Measurements from ENCODE around the gene OR14C36. TPM values are rescaled to one million over a fixed set of nuclear protein-coding genes. Genes with fewer than 3 reads are reported as not detected.

OR14C36 gene
- total and polyA plus RNA-seq, 9 of the 15 experiments (the other 6 are each of a cell fraction or from before 2014, with no cell fraction given): not detected

DNA sequence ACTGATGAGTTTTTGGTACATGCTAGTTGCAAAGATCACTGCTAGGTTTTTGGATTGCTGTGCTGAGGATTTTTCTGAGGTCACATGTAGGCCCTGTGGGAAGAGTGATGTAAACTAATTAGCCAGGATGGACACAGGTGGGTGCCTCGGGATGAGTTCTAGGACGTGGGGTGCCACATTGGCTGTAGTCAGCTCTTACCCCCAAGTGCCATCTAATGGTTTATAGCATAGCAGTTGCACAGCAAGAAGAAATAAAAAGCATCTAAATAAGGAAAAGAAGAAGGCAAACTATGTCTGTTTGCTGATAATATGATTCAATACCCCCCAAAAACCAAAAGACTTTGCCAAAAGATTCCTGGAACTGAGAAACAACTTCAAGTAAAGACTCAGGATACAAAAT lies 44.5 kb downstream of the OR14C36 start (continued):
- no peak for TF ChIP-seq CTCF (IDR thresholded peaks at IDR 0.05 in 2 of 3, conservative IDR thresholded peaks at IDR 0.05 in 1 of 3; ENCODE audit: insufficient read depth in 2 of 3, low read depth in 1 of 3, low read length in 3 of 3)
- no peak for TF ChIP-seq ZNF217 (CRISPR knock-in tag; IDR thresholded peaks at IDR 0.05)
- no peak for TF ChIP-seq ZNF668 (CRISPR knock-in tag; IDR thresholded peaks at IDR 0.05)
- TF ChIP-seq MIER1 (IDR thresholded peaks at IDR 0.05; ENCODE audit: low read depth): no peak
- no peak for TF ChIP-seq BRF2 (IDR thresholded peaks at IDR 0.05; ENCODE audit: borderline replicate concordance, insufficient read depth, insufficient read length)
- no peak for TF ChIP-seq MED1 (CRISPR knock-in tag; IDR thresholded peaks at IDR 0.05; ENCODE audit: borderline replicate concordance)
- TF ChIP-seq ZNF316 (IDR thresholded peaks at IDR 0.05): no peak
- no peak for TF ChIP-seq TSC22D4 (tag; IDR thresholded peaks at IDR 0.05)
- no peak for TF ChIP-seq SRF (CRISPR knock-in tag; IDR thresholded peaks at IDR 0.05)

Other genes starting within 250 kb of the OR14C36 start
Only the 7 nearest of the 17 such genes appear.
- gene OR2T33, start 70.8 kb upstream of the OR14C36 start, total RNA-seq (2014; rRNA removed): 0.20 and 0.41 TPM in 2 replicates
- not detected in 2 replicates for gene OR2T33, start 70.8 kb upstream of the OR14C36 start, total RNA-seq (2014; rRNA removed; fragmentation: Illumina TruSeq; extraction: Trizol)
- not detected in 2 replicates for gene OR2T33, start 70.8 kb upstream of the OR14C36 start, total RNA-seq (2015; rRNA removed; fragmentation: Illumina TruSeq; extraction: Trizol)
- 0.27 TPM in 1 of 2 replicates, not detected in the other for gene OR2T33, start 70.8 kb upstream of the OR14C36 start, total RNA-seq (2021)
- gene OR2T33, start 70.8 kb upstream of the OR14C36 start, polyA plus RNA-seq (2011; rRNA removed): 0.11 TPM in 1 of 2 replicates, not detected in the other
- not detected in 2 replicates for gene OR2T33, start 70.8 kb upstream of the OR14C36 start, polyA plus RNA-seq (2014; fragmentation: Illumina TruSeq; extraction: Trizol)
- under 1 TPM in 1 of 2 experiments, not detected in 1; 0.06 TPM for gene OR2T33, start 70.8 kb upstream of the OR14C36 start, polyA plus RNA-seq (2014; fragmentation: Nextera tagmentation; extraction: Ambion mirVana)
- gene OR2T33, start 70.8 kb upstream of the OR14C36 start, polyA plus RNA-seq (2014; rRNA removed): not detected in 2 replicates
- not detected in 2 replicates for gene OR2T12, start 45.4 kb upstream of the OR14C36 start, total RNA-seq (2014; rRNA removed)
- not detected in 2 replicates for gene OR2T12, start 45.4 kb upstream of the OR14C36 start, total RNA-seq (2014; rRNA removed; fragmentation: Illumina TruSeq; extraction: Trizol)
- gene OR2T12, start 45.4 kb upstream of the OR14C36 start, total RNA-seq (2015; rRNA removed; fragmentation: Illumina TruSeq; extraction: Trizol): not detected in 2 replicates
- not detected in 2 replicates for gene OR2T12, start 45.4 kb upstream of the OR14C36 start, total RNA-seq (2021)
- gene OR2T12, start 45.4 kb upstream of the OR14C36 start, polyA plus RNA-seq (2011; rRNA removed): 0.01 and 0.30 TPM in 2 replicates
- not detected in 2 replicates for gene OR2T12, start 45.4 kb upstream of the OR14C36 start, polyA plus RNA-seq (2014; fragmentation: Illumina TruSeq; extraction: Trizol)
- not detected for gene OR2T12, start 45.4 kb upstream of the OR14C36 start, polyA plus RNA-seq (2014; fragmentation: Nextera tagmentation; extraction: Ambion mirVana)
- not detected in 2 replicates for gene OR2T12, start 45.4 kb upstream of the OR14C36 start, polyA plus RNA-seq (2014; rRNA removed)
- not detected in 2 replicates for gene OR2M7, start 24.2 kb upstream of the OR14C36 start, total RNA-seq (2014; rRNA removed)
- gene OR2M7, start 24.2 kb upstream of the OR14C36 start, total RNA-seq (2014; rRNA removed; fragmentation: Illumina TruSeq; extraction: Trizol): not detected in 2 replicates
- gene OR2M7, start 24.2 kb upstream of the OR14C36 start, total RNA-seq (2015; rRNA removed; fragmentation: Illumina TruSeq; extraction: Trizol): not detected in 2 replicates
- not detected in 2 replicates for gene OR2M7, start 24.2 kb upstream of the OR14C36 start, total RNA-seq (2021)
- 0.11 TPM in 1 of 2 replicates, not detected in the other for gene OR2M7, start 24.2 kb upstream of the OR14C36 start, polyA plus RNA-seq (2011; rRNA removed)
- not detected in 2 replicates for gene OR2M7, start 24.2 kb upstream of the OR14C36 start, polyA plus RNA-seq (2014; fragmentation: Illumina TruSeq; extraction: Trizol)
- not detected for gene OR2M7, start 24.2 kb upstream of the OR14C36 start, polyA plus RNA-seq (2014; fragmentation: Nextera tagmentation; extraction: Ambion mirVana)
- not detected in 2 replicates for gene OR2M7, start 24.2 kb upstream of the OR14C36 start, polyA plus RNA-seq (2014; rRNA removed)
- not detected in 2 replicates for gene OR2T4, start 12.9 kb downstream of the OR14C36 start, total RNA-seq (2014; rRNA removed)
- not detected in 2 replicates for gene OR2T4, start 12.9 kb downstream of the OR14C36 start, total RNA-seq (2014; rRNA removed; fragmentation: Illumina TruSeq; extraction: Trizol)
- not detected in 2 replicates for gene OR2T4, start 12.9 kb downstream of the OR14C36 start, total RNA-seq (2015; rRNA removed; fragmentation: Illumina TruSeq; extraction: Trizol)
- not detected in 2 replicates for gene OR2T4, start 12.9 kb downstream of the OR14C36 start, total RNA-seq (2021)
- gene OR2T4, start 12.9 kb downstream of the OR14C36 start, polyA plus RNA-seq (2011; rRNA removed): 0.39 TPM in 1 of 2 replicates, not detected in the other
- gene OR2T4, start 12.9 kb downstream of the OR14C36 start, polyA plus RNA-seq (2014; fragmentation: Illumina TruSeq; extraction: Trizol): not detected in 2 replicates
- gene OR2T4, start 12.9 kb downstream of the OR14C36 start, polyA plus RNA-seq (2014; fragmentation: Nextera tagmentation; extraction: Ambion mirVana): not detected
- not detected in 2 replicates for gene OR2T4, start 12.9 kb downstream of the OR14C36 start, polyA plus RNA-seq (2014; rRNA removed)
- gene OR2T6, start 27.0 kb downstream of the OR14C36 start, total RNA-seq (2014; rRNA removed): not detected in 2 replicates
- not detected in 2 replicates for gene OR2T6, start 27.0 kb downstream of the OR14C36 start, total RNA-seq (2014; rRNA removed; fragmentation: Illumina TruSeq; extraction: Trizol)
- not detected in 2 replicates for gene OR2T6, start 27.0 kb downstream of the OR14C36 start, total RNA-seq (2015; rRNA removed; fragmentation: Illumina TruSeq; extraction: Trizol)
- gene OR2T6, start 27.0 kb downstream of the OR14C36 start, total RNA-seq (2021): not detected in 2 replicates
- gene OR2T6, start 27.0 kb downstream of the OR14C36 start, polyA plus RNA-seq (2011; rRNA removed): not detected in 2 replicates
- not detected in 2 replicates for gene OR2T6, start 27.0 kb downstream of the OR14C36 start, polyA plus RNA-seq (2014; fragmentation: Illumina TruSeq; extraction: Trizol)
- not detected for gene OR2T6, start 27.0 kb downstream of the OR14C36 start, polyA plus RNA-seq (2014; fragmentation: Nextera tagmentation; extraction: Ambion mirVana)
- not detected in 2 replicates for gene OR2T6, start 27.0 kb downstream of the OR14C36 start, polyA plus RNA-seq (2014; rRNA removed)
- not detected in 2 replicates for gene OR2T1, start 54.3 kb downstream of the OR14C36 start, total RNA-seq (2014; rRNA removed)
- gene OR2T1, start 54.3 kb downstream of the OR14C36 start, total RNA-seq (2014; rRNA removed; fragmentation: Illumina TruSeq; extraction: Trizol): not detected in 2 replicates
- not detected in 2 replicates for gene OR2T1, start 54.3 kb downstream of the OR14C36 start, total RNA-seq (2015; rRNA removed; fragmentation: Illumina TruSeq; extraction: Trizol)
- gene OR2T1, start 54.3 kb downstream of the OR14C36 start, total RNA-seq (2021): not detected in 2 replicates
- gene OR2T1, start 54.3 kb downstream of the OR14C36 start, polyA plus RNA-seq (2011; rRNA removed): not detected in 2 replicates
- gene OR2T1, start 54.3 kb downstream of the OR14C36 start, polyA plus RNA-seq (2014; fragmentation: Illumina TruSeq; extraction: Trizol): not detected in 2 replicates
- gene OR2T1, start 54.3 kb downstream of the OR14C36 start, polyA plus RNA-seq (2014; fragmentation: Nextera tagmentation; extraction: Ambion mirVana): not detected
- not detected in 2 replicates for gene OR2T1, start 54.3 kb downstream of the OR14C36 start, polyA plus RNA-seq (2014; rRNA removed)
- gene OR2T2, start 96.9 kb downstream of the OR14C36 start, total RNA-seq (2014; rRNA removed): not detected in 2 replicates
- gene OR2T2, start 96.9 kb downstream of the OR14C36 start, total RNA-seq (2014; rRNA removed; fragmentation: Illumina TruSeq; extraction: Trizol): not detected in 2 replicates
- gene OR2T2, start 96.9 kb downstream of the OR14C36 start, total RNA-seq (2015; rRNA removed; fragmentation: Illumina TruSeq; extraction: Trizol): not detected in 2 replicates
- gene OR2T2, start 96.9 kb downstream of the OR14C36 start, total RNA-seq (2021): not detected in 2 replicates
- gene OR2T2, start 96.9 kb downstream of the OR14C36 start, polyA plus RNA-seq (2011; rRNA removed): not detected in 2 replicates
- not detected in 2 replicates for gene OR2T2, start 96.9 kb downstream of the OR14C36 start, polyA plus RNA-seq (2014; fragmentation: Illumina TruSeq; extraction: Trizol)
- not detected for gene OR2T2, start 96.9 kb downstream of the OR14C36 start, polyA plus RNA-seq (2014; fragmentation: Nextera tagmentation; extraction: Ambion mirVana)
- gene OR2T2, start 96.9 kb downstream of the OR14C36 start, polyA plus RNA-seq (2014; rRNA removed): not detected in 2 replicates